Measurements from ENCODE around the gene MLLT3. TPM values are rescaled to one million over a fixed set of nuclear protein-coding genes. Genes with fewer than 3 reads are reported as not detected.

The MLLT3 gene
- total RNA-seq, 1 donor from 2014 or later: 53.7 TPM

- no peak for TF ChIP-seq CTCF (conservative IDR thresholded peaks at IDR 0.05)
- Mint-ChIP-seq H3K27ac (ENCODE audit: unreplicated experiment) (no peak overlapping the region), H3K36me3 (ENCODE audit: low read depth) (no peaks in the 10 kb centered on the region), H3K9me3 (peaks cover 2% of the 10 kb centered on the region), H3K27me3 (ENCODE audit: low read depth) (no peaks in the 10 kb centered on the region), H3K4me3 (no peak overlapping the region), H3K4me1 (peaks cover 53% of the 10 kb centered on the region)
- no peak for DNase-seq (ENCODE audit: low read depth, low spot score)
These were observed 18.6 kb downstream of the MLLT3 start for GRCh38 chr9:20603524-20604268.

GRCh38 chr9:20601292-20601691 lies 21.0 kb downstream of the MLLT3 start:
- H3K4me3 Mint-ChIP-seq: no peak overlapping the region
- H3K4me1 Mint-ChIP-seq: peaks cover 43% of the 10 kb centered on the region
- H3K36me3 Mint-ChIP-seq (ENCODE audit: low read depth): no peaks in the 10 kb centered on the region
- TF ChIP-seq CTCF (conservative IDR thresholded peaks at IDR 0.05): no peak
- peaks cover 2% of the 10 kb centered on the region for H3K9me3 Mint-ChIP-seq
- H3K27me3 Mint-ChIP-seq (ENCODE audit: low read depth): no peaks in the 10 kb centered on the region
- DNase-seq (ENCODE audit: low read depth, low spot score): no peak
- H3K27ac Mint-ChIP-seq (ENCODE audit: unreplicated experiment): no peak overlapping the region

- no peak for DNase-seq (ENCODE audit: low read depth, low spot score)
- TF ChIP-seq CTCF (conservative IDR thresholded peaks at IDR 0.05): no peak
- no peaks in the 10 kb centered on the region for H3K36me3 Mint-ChIP-seq (ENCODE audit: low read depth)
- peaks cover 34% of the 10 kb centered on the region for H3K4me1 Mint-ChIP-seq
- no peaks in the 10 kb centered on the region for H3K27me3 Mint-ChIP-seq (ENCODE audit: low read depth)
- H3K4me3 Mint-ChIP-seq: no peak overlapping the region
- no peak overlapping the region for H3K27ac Mint-ChIP-seq (ENCODE audit: unreplicated experiment)
- H3K9me3 Mint-ChIP-seq: peaks cover 2% of the 10 kb centered on the region
These were observed 23.1 kb downstream of the MLLT3 start for GRCh38 chr9:20599195-20599594.

GRCh38 chr9:20598367-20598766 lies 23.9 kb downstream of the MLLT3 start:
- Mint-ChIP-seq H3K4me3 (no peak overlapping the region), H3K36me3 (ENCODE audit: low read depth) (no peaks in the 10 kb centered on the region), H3K27me3 (ENCODE audit: low read depth) (no peaks in the 10 kb centered on the region), H3K4me1 (peaks cover 26% of the 10 kb centered on the region), H3K27ac (ENCODE audit: unreplicated experiment) (no peak overlapping the region), H3K9me3 (peaks cover 2% of the 10 kb centered on the region)
- DNase-seq (ENCODE audit: low read depth, low spot score): no peak
- TF ChIP-seq CTCF (conservative IDR thresholded peaks at IDR 0.05): no peak

- no peak overlapping the region for H3K4me3 Mint-ChIP-seq
- H3K4me1 Mint-ChIP-seq: peaks cover 23% of the 10 kb centered on the region
- H3K36me3 Mint-ChIP-seq (ENCODE audit: low read depth): no peaks in the 10 kb centered on the region
- no peak for TF ChIP-seq CTCF (conservative IDR thresholded peaks at IDR 0.05)
- DNase-seq (ENCODE audit: low read depth, low spot score): no peak
- no peak overlapping the region for H3K27ac Mint-ChIP-seq (ENCODE audit: unreplicated experiment)
- peaks cover 2% of the 10 kb centered on the region for H3K9me3 Mint-ChIP-seq
- no peaks in the 10 kb centered on the region for H3K27me3 Mint-ChIP-seq (ENCODE audit: low read depth)
These were observed 24.4 kb downstream of the MLLT3 start for GRCh38 chr9:20597862-20598261.

All from neural crest cell (in vitro differentiated cells).